ENCODE results near the gene UQCC5.

The UQCC5 gene

DNA sequence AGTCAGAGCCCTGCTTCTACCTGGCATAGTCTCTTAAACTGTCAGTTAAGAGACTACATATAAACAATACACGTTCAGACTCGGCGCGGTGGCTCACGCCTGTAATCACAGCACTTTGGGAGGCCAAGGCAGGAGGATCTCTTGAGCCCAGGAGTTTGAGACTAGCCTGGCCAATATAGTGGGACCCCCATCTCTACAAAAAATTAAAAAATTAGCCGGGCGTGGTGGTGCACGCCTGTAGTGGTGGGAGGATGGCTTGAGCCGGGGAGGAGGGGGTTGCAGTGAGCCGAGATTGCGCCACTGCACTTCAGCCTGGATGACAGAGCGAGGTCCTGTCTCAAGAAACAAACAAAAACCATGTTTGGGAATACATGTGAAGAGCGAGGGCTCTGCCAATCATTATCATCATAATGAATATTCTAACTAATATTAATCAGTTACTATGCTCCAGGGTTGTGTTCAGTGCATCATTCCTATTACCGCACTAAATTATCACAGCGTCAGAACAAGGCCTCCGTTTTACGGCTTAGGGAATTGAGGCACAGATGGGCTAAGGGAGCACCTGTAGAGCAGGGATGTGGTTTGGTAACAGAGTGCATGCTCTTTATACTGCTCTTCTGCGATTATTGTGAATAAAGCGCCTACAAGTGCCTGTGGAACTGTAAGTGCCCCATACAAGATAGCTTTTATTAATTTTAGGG lies 844 bp upstream of the UQCC5 start:
- DNase-seq = no peak

GRCh38 chr3:52536112-52536368 lies 365 bp upstream of the UQCC5 start:
- DNase-seq = no peak

DNA sequence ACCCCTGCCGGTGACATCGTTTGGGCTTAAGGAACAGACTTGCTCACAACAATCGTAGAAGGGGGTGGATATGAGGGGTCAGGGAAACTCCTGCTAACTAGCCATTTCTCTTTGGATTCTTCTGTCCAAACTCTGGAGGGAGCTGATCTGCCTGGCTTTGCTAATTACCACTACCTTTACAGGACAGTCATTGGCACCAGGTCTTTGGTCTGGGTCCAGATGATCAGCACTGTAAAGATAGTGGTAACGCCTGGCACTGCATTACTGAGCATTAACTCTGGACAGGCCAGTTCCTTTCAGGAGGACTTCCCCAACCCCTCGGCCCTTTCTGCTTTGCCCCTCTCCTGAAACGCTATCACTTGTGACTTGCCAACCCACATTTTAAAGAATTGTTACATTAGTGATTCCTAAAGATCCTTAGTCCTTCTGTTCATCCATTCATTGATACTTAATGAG lies 788 bp downstream of the UQCC5 start:
- no peak for DNase-seq

DNA sequence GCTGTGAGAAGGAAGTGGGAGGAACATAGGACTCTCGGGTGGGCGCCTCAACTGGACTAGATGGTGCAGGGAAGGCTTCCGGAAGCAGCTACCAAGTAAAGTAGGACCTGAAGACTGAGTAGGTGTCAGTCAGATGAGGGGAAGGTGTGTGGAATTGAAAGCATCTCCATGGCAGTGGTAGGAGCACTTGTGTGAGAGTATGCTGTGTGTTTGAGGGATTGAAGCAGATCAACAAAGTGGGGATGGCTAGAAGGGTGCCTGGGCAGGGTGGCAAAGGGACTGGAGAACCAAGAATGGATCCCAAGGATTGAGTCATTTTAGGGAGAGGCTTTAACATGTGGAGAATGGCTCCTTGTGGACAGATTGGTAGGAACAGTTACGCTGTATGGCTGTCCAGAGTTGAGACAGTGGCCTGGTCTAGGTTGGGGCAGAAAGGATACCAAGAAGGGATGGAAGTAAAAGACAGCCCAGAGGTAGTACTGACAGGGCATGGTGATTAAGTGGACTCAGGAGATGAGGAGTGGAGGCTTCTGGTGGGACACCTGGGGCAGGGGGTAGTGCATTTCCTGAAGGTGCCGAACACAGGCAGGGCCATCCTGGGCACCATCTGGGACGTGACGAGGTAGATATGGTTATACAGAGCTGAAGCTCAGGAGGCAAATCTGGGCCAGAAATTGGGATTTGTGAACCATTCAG lies 1.5 kb downstream of the UQCC5 start:
- no peak for DNase-seq

DNA sequence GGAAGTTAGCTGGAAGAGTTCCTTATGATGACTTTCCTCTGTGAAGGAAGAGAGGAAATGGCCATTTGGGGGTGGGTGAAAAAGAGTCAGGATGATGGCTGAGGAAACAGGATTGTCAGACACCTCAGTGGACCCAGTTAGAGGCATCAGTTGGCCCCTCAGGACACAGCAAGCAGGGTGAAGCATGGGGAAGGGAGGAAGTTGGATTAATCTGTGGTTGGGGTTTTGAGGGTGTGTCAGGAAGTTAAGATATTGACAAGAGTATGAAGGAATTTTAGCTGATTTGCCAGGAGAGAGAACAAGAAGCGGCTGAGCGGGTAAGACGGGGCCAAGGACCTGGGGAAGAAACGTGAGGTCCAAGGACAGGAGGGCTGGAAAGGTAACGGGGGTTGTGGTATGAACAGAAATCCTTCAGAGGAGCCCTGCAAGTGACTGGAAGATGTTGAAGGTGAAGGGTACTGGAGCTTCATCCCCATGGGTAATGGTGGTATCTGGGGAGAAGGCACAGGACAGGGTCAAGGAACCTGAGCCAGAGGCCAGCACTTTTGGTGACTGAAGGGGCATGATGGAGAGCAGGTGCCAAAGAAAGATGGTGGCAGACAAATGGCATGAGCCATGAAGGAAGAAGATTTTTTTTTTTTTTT lies 2.7 kb downstream of the UQCC5 start:
- no peak for DNase-seq

DNA sequence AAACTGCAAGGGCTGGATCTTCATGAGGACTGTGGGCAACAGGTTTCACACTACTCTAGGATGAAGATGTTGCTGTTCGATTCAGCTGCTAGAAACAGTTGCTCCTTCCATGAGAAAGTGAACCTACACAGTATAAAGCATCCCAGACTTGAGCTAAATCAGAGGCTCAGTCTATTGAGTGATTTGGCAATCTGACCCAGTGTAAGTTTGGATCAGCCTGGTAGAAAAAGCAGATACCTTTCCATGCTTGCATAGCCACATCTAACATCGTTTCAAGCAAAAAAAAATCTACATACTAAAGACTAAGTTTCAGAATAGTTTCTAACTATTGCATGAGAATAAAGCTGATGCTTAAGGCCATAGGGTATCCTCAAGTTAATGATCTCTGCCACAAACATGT lies 4.6 kb downstream of the UQCC5 start:
- DNase-seq = no peak

- DNase-seq = no peak
Measured at GRCh38 chr3:52544937-52545336, 8.5 kb downstream of the UQCC5 start.

DNA sequence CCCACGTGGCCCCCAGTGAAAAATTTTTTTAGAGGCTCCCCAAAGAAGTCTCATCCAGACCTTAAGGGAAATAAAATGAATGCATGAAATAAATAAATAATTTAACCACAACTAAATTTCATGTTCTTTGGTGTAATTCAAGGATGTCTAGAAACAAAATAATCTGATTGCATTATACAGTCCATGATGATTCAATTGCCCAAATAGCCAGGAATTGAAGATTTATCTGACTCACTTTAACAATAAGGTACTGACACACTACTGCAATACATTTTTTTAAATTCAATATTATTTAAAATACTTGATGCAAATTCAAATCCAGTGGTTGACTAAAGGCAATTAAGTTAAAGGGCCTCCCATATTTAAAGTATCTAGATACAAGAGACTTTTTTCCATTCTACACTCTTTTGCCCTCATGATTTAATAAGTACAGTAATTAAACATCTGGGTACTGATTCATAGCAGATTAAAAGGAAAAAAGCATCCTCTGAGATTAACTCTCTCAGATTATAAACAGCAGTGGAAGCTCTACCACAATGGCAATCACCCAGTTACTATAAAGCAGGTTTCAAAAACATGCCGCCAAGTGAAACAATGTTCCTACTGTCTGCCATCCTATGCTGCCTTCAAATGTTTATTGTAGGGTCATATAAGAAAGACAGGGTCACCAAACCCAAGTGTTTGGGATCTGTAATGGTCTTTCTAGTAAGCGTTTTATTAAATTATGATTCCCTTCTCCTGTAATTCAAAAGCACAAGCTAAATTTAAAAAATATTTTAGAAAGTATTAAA lies 9.9 kb downstream of the UQCC5 start:
- no peak for DNase-seq

DNA sequence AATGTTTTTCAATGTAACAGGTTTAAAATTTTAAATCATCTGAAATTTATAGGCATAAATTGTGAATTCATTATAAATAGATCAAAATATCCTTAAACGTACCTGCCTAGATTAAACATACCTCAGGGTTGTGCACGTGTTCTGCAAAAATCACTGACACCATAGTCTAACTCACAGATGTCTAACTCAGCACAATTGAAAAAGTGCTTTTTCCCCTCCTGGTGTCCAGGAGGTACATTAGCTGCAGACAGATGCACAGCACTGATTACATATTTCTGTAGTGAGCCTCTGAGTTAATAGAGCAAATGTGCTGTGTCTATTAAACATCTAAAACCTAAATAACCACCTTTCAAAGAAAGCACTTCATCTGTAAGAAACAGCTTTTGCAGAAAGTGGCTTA lies 10.7 kb downstream of the UQCC5 start:
- no peak for DNase-seq

DNA sequence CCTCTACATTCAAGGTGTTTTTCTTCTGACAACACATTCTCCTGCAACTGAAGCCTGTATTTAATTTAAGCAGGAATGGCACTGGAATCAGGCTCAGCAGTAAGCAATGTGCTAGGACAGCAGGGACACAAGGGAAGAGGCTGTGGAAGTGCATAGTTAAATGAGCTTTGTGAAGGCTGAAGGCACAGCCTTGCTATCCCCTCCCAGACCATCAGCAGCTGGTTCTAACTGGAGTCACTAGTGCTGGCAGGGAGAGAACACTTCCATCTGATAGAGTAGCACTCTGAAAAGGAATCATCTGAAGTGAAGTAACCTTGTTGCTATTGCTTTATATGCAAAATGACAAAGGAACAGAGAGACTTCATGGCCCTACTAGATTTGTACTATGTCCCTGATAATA lies 14.7 kb downstream of the UQCC5 start:
- no peak for DNase-seq

DNA sequence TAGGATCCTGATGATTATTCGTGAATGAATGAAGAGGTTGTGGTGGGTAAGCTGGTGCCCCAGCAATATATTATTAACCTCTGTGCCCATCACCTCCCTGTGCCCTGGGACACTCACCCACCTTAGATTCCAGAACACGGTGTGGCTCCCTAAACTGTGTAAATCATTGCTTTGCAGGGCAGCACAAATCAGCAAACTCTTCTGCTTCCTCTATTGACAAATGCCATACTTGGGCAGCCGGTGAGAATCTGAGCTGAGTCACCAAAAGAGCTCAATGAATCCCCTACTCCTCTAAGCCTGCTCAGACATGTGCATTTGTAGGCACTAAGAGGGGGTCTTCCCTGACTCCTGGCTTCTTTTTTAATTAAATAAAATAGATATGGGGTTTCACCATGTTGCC lies 15.7 kb downstream of the UQCC5 start:
- no peak for DNase-seq

- DNase-seq = no peak
Measured at GRCh38 chr3:52554026-52554755, 17.8 kb downstream of the UQCC5 start.

DNA sequence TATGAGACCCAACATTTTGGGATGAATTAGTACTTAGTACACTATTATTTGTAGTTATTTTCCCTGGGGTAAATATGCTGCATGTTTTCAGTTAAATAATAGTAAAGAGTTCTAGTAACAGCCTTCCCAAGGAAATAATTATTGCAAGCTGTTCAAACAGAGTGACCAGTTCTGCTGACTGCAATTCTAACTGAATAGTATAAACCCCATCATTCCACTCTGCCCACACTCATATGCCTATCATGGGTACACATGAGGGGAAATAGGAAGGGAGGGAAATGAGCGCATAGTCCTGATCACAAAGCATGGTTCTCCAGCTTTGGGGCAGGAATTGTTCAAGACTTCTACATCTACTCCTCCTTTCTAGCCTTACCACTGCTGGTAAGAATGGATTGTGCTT lies 18.7 kb downstream of the UQCC5 start:
- DNase-seq = no peak

DNA sequence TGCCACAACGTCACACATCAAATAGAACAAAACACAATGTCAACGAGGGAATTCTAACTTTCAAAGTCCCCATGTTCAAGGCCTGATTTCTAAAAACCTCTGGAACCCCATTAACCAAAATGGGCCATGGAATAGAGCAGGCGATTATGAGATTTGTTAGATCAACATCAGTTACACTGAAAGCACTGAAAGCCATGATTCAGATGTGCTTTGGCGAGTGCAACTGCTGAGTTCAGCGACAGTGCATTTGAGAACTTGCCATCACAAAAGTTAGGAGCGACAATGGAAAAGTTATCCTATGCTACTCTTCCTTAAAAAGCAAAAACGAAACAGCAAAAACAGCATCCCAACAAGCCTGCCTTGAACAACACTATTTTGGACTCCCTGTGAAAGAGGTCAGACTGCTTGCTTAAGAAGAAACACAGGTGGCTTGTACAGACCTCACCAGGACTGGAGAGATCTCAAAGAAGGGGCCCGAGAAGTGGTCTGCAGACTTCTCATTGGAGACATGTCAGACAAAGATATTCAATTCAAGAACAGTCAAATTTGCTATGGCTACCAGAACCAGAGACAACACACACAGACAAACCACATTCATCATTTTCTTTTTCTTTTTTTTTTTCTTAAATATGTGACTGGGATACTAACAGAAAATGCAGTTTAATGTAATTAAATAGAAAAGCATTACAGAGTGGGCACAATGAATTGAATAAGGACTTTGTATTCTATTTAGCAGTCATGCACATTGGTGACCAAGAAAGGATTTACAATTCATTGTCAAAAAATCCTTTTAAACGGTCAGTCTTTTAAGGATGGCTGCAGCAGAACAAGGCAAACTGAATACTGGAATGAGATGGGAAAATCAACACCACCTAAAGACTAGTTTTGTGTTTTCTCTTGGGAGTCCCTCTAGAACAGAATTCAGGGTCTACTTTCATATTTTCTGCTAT lies 20.9 kb downstream of the UQCC5 start:
- no peak for DNase-seq

- DNase-seq = no peak
Measured at GRCh38 chr3:52558436-52558835, 22.0 kb downstream of the UQCC5 start.

GRCh38 chr3:52561028-52561747 lies 24.8 kb downstream of the UQCC5 start:
- no peak for DNase-seq

GRCh38 chr3:52563984-52564383 lies 27.6 kb downstream of the UQCC5 start:
- DNase-seq = no peak

- DNase-seq = no peak
Measured at GRCh38 chr3:52568069-52568468, 31.7 kb downstream of the UQCC5 start.

GRCh38 chr3:52570076-52570475 lies 33.7 kb downstream of the UQCC5 start:
- DNase-seq = no peak

DNA sequence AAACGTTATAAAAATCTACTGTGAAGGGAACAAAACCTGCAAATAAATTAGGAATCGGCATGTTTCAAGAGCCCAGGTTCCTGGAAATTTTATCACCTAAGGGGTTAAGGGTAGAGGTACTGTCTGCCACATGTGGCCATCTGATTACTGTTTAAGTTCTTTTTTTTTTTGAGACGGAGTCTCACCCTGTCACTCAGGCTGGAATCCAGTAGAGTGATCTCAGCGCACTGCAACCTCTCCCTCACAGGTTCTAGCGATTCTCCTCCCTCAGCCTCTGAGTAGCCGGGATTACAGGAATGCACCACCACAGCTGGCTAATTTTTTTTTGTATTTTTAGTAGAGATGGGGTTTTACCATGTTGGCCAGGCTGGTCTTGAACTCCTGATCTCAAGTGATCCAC lies 35.8 kb downstream of the UQCC5 start:
- no peak for DNase-seq

Data from SIG-M5 (cell line).